RWPE2 (cell line): ENCODE measurements around the gene CNTNAP5.

Source experiments
- ATAC-seq: fragments of 200-7000 bp; cut with Tn5 transposase; 3 replicates; pipeline ENCODE4 v1.9.1; 2021; ENCODE audit warnings: low read depth
- DNase-seq: peaks from one replicate; pipeline ENCODE4 v3.0.0-alpha.2; 2020; ENCODE audit warnings: low spot score
- H3K27ac ChIP-seq: fragments of 450-650 bp; 2 replicates; pipeline ENCODE4 v1.5.1; 2017; ENCODE audit warnings: mild to moderate bottlenecking; ENCODE audit not compliant: poor library complexity, severe bottlenecking
- H3K27me3 ChIP-seq: fragments of 250-450 bp; sonication (Bioruptor Pico); 2 replicates; pipeline ENCODE4 v1.5.1; 2021; ENCODE audit warnings: mild to moderate bottlenecking, moderate library complexity; ENCODE audit not compliant: insufficient read depth, poor library complexity, severe bottlenecking
- H3K36me3 ChIP-seq: fragments of 250-450 bp; sonication (Bioruptor Pico); 2 replicates; pipeline ENCODE4 v1.5.1; 2020; ENCODE audit warnings: low read depth, mild to moderate bottlenecking, moderate library complexity
- H3K4me1 ChIP-seq: fragments of 250-450 bp; sonication (Bioruptor Pico); 2 replicates; pipeline ENCODE4 v1.5.1; 2021; ENCODE audit warnings: mild to moderate bottlenecking, moderate library complexity; ENCODE audit not compliant: insufficient read depth, poor library complexity, severe bottlenecking
- H3K4me3 ChIP-seq: fragments of 250-450 bp; sonication (Bioruptor Pico); 2 replicates; pipeline ENCODE4 v1.5.1; 2021; ENCODE audit warnings: mild to moderate bottlenecking, moderate library complexity; ENCODE audit not compliant: severe bottlenecking
- H3K9me3 ChIP-seq: fragments of 250-450 bp; sonication (Bioruptor Pico); 2 replicates; pipeline ENCODE4 v1.5.1; 2021; ENCODE audit warnings: mild to moderate bottlenecking, moderate library complexity; ENCODE audit not compliant: severe bottlenecking
- TF ChIP-seq, protein P1 (sequence below): fragments of 450-650 bp; IDR thresholded peaks from one replicate; pipeline ENCODE4 v1.5.1; 2017; ENCODE audit warnings: mild to moderate bottlenecking, moderate library complexity; ENCODE audit not compliant: poor library complexity, severe bottlenecking

CNTNAP5 gene

DNA sequence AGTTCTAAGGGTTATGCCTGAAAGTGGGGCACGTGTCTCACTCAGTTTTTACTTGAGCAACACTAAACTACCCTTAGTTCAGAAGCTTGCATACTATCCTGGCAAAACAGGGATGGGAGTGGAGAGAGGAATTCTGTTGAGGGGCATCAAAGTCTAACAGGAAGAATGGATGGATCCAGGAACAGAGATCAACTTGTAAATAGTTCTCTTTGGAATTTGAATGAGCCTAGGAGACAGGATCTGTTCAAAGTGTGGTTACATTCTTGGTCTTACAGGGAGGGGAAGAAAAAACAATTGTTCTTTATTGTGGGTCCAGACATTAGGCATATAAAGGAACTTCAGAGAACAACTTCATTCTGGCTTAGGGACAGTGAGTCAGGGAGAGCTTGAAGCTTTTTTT, 560.2 kb downstream of the CNTNAP5 start:
- no peaks in the 10 kb centered on the region for H3K27me3 ChIP-seq
- DNase-seq (no peak), ATAC-seq (no peak)

DNA sequence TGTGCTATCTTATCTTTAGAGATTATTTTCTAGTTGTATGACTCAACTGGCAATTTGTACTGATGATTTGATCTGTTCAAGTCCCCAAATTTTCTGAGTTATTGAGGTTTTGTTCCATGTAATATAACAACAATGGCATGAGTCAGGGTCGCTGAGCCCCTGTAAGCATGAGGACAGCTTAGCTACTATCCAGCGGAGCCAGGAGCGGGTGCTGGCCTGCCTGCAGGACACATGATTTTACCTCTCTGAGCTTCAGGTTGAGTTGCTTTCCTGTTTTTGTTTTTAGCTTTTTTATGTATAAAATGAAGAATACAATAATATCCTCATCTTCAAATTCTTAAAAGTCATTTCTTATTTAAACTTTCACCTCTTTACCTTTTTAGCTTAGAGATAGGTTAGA, 561.1 kb downstream of the CNTNAP5 start:
- DNase-seq (no peak), ATAC-seq (no peak)
- Histone ChIP-seq H3K9me3 (no peaks in the 10 kb centered on the region), H3K27ac (no peak overlapping the region), H3K4me3 (no peak overlapping the region), H3K27me3 (no peaks in the 10 kb centered on the region), H3K36me3 (no peaks in the 10 kb centered on the region), H3K4me1 (no peaks in the 10 kb centered on the region)
- TF ChIP-seq, protein P1, sequence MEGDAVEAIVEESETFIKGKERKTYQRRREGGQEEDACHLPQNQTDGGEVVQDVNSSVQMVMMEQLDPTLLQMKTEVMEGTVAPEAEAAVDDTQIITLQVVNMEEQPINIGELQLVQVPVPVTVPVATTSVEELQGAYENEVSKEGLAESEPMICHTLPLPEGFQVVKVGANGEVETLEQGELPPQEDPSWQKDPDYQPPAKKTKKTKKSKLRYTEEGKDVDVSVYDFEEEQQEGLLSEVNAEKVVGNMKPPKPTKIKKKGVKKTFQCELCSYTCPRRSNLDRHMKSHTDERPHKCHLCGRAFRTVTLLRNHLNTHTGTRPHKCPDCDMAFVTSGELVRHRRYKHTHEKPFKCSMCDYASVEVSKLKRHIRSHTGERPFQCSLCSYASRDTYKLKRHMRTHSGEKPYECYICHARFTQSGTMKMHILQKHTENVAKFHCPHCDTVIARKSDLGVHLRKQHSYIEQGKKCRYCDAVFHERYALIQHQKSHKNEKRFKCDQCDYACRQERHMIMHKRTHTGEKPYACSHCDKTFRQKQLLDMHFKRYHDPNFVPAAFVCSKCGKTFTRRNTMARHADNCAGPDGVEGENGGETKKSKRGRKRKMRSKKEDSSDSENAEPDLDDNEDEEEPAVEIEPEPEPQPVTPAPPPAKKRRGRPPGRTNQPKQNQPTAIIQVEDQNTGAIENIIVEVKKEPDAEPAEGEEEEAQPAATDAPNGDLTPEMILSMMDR: no peak

More for the DNA sequence above, 560.2 kb downstream of the CNTNAP5 start:
- H3K9me3 ChIP-seq: no peaks in the 10 kb centered on the region
- TF ChIP-seq, protein P1: no peak
- no peak overlapping the region for H3K4me3 ChIP-seq
- H3K36me3 ChIP-seq: no peaks in the 10 kb centered on the region
- H3K27ac ChIP-seq: no peak overlapping the region
- H3K4me1 ChIP-seq: no peaks in the 10 kb centered on the region

DNA sequence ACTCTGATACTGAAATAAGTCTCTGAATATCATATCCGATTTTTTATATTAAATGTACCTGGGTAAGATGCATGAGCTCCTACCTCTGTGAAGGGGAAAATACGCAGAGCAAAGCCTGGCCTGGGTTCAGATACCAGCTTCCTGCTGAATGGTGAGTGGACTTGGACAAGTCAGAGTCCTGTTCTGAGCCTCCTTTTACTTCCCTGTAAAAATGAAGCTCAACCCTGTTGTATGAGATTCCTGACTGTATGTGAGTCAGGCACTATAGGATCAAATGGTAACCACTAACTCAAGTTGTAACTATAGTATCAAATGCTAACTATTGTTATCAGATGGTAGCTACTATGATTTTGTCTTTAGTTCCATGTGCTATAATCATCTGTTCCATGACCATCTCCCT, 561.7 kb downstream of the CNTNAP5 start:
- H3K36me3 ChIP-seq: no peaks in the 10 kb centered on the region
- H3K27me3 ChIP-seq: no peaks in the 10 kb centered on the region
- no peak overlapping the region for H3K4me3 ChIP-seq
- TF ChIP-seq, protein P1: no peak
- no peak for DNase-seq
- no peaks in the 10 kb centered on the region for H3K4me1 ChIP-seq
- ATAC-seq: no peak
- no peak overlapping the region for H3K27ac ChIP-seq
- H3K9me3 ChIP-seq: no peaks in the 10 kb centered on the region

DNA sequence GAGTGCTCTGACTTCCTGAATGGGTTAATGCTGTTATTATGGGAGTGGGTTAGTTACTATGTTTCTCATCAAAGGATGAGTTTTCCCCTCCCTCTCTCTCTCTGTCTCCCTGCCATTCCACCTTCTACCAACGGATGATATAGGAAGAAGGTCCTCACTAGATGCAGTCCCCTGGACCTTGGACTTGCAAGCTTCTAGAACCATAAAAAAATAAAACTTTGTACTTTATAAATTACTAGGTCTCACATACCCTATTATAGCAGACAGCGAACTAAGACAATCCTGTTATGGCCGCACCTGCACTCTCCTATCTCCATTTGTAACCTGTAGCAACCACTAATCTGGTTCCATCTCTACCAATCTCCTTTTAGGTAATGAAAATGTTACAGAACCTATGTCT, 564.9 kb downstream of the CNTNAP5 start:
- TF ChIP-seq, protein P1: no peak
- Histone ChIP-seq H3K27me3 (no peaks in the 10 kb centered on the region), H3K9me3 (no peaks in the 10 kb centered on the region), H3K27ac (no peak overlapping the region), H3K36me3 (no peaks in the 10 kb centered on the region), H3K4me1 (no peaks in the 10 kb centered on the region), H3K4me3 (no peak overlapping the region)
- ATAC-seq: no peak
- no peak for DNase-seq

DNA sequence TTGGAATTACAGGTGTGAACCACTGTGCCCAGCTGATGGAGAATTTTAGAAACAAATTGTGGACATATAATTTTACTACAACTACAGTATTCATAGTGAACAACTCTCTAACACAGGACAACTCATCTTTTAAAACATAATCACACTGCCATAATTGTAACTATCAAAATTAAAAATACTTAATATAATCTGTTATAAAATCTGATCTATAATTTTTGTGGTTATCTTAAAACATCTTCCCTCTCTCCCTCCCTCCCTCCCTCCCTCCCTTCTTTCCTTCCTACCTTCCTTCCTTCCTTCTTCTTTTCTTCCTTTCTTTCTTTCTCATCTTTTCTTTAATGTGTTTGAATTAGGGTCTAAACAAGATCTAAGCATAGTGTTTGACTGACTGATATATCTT, 577.7 kb downstream of the CNTNAP5 start:
- TF ChIP-seq, protein P1: no peak
- H3K4me3 ChIP-seq: no peak overlapping the region
- no peaks in the 10 kb centered on the region for H3K9me3 ChIP-seq
- H3K27ac ChIP-seq: no peak overlapping the region
- H3K27me3 ChIP-seq: no peaks in the 10 kb centered on the region
- H3K4me1 ChIP-seq: no peaks in the 10 kb centered on the region
- no peaks in the 10 kb centered on the region for H3K36me3 ChIP-seq
- DNase-seq (no peak), ATAC-seq (no peak)
